Stimulated activated CD4-positive, alpha-beta T cell treated with anti-CD3 and anti-CD28 coated beads, TNF-alpha, amount 100 ng/mL, for 48 hours (primary cell): ENCODE results near the gene DNAH10.

Source experiments
- DNase-seq, 3 donors: peaks; one replicate each; pipeline ENCODE4 v3.0.0-alpha.2; 2020; ENCODE audit warnings: low read depth in 3 of 3

Gene DNAH10

DNA sequence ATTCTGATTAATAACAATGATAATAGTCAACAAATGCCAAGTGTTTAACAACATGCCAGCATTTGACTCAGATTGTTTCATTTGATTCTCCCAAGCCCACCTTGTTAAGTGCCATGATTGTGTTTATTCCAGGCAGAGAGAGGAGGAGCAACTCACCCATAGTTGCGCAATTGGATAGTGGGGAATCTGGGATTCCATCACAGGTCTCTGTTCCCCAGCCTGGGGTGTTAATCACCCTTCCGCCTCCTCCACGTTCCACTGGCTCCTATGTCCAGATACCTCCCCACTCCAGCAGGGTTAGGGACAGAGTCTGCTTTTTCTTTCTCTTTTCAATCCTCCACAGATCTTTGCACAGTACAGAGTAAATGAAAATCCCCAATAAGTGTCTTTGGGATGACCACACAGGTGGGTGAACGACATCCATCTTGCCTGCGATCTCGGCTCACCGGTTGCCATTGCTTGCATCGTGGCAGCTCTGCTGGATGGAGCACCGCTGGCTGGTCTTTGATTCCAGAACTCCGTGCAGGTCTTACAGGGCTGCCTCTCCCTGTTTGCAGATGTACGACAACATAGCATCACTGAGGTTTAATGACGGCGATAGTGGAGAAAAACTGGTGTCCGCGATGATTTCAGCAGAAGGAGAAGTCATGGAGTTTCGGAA is 78.8 kb downstream of the DNAH10 start:
- DNase-seq: no peak

DNA sequence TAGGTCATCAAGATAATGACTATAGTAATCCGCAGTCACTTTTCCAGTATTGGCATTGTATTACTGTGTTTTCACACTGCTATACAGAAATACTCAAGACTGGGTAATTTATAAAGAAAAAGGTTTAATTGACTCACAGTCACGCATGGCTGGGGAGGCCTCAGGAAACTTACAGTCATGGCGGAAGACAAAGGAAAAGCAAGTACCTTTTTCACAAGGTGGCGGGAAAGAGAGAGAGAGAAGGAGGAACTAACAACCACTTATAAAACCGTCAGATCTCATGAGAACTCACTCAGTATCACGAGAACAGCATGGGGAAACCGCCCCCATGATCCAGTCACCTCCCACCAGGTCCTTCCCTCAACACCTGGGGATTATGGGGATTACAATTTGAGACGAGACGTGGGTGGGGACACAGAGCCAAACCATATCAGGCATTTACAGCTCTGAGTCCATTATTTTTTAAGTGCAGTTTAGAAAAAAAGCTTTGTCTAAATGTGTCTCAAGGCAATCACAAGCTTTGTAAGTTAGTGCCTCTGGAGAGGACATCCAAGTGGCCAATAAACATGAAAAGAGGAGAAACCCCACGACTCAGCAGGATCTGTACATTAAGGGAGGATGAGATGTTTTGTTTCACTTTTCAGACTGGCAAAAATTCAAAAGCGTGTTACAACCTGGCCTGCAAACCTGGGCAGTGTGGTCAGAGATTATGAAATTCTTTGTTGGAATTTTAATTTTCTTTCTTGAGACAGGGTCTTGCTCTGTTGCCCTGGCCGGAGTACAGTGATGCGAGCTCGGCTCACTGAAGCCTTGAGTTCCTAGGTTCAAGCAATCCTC is 82.0 kb downstream of the DNAH10 start:
- DNase-seq: no peak

DNA sequence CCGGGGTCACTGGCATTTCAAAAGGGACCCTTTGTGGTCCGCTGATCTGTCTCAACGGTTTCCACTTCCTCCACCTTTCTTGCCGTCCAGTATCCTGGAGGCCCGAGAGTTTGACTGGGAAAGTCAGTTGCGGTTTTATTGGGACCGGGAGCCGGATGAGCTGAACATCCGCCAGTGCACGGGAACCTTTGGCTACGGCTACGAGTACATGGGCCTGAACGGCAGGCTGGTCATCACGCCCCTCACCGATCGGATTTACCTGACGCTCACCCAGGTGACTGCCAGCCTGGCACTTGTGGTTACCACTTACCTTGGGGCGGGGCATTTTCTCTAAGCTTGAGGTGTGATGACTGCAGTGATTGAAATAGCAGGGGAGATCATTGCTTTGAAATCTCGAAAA is 83.8 kb downstream of the DNAH10 start:
- no peak for DNase-seq

- DNase-seq: no peak
Measured at GRCh38 chr12:123846340-123846739, 84.2 kb downstream of the DNAH10 start.

GRCh38 chr12:123847019-123847418 is 84.9 kb downstream of the DNAH10 start:
- DNase-seq: no peak

- no peak for DNase-seq
Measured at GRCh38 chr12:123847876-123848275, 85.8 kb downstream of the DNAH10 start.

- DNase-seq: no peak
Measured at GRCh38 chr12:123849517-123849916, 87.4 kb downstream of the DNAH10 start.

DNA sequence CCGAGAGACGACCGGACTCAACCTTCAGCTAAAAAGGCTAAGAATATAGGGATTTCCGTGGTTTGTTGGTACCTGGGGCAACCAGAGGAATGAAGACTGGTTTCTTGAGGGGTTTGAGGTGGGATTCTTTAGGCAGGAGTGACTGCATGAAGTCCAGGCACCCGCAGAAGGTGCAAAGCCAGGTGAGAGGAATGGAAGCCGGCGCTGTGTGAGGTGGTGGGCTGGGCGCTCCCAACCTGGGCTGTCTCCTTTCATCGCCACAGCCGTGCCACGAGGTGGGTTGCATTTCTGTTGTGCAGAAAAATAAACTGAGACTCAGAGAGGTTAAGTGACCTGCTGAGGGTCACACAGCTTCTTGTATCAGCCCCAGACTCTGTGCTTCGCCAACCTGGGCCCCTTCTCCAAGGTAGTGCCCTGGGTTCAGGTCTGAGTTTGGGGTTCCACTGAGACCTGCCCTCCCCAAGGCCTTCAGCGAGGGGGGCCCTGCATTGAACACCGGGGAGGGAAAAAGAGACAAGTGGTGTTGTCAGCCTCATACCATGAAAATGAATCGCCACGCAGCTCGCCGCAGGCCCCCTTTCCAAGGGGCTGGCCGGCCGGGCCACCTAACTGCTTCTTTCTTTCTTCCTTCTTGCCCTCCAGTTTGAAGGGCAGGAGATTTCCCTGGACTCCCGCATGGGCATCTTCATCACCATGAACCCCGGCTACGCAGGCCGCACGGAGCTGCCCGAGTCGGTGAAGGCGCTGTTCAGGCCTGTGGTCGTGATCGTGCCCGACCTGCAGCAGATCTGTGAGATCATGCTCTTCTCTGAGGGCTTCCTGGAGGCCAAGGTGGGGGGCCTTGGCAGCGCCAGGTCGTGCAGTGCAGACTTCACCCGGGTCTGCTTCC is 88.4 kb downstream of the DNAH10 start:
- no peak for DNase-seq

DNA sequence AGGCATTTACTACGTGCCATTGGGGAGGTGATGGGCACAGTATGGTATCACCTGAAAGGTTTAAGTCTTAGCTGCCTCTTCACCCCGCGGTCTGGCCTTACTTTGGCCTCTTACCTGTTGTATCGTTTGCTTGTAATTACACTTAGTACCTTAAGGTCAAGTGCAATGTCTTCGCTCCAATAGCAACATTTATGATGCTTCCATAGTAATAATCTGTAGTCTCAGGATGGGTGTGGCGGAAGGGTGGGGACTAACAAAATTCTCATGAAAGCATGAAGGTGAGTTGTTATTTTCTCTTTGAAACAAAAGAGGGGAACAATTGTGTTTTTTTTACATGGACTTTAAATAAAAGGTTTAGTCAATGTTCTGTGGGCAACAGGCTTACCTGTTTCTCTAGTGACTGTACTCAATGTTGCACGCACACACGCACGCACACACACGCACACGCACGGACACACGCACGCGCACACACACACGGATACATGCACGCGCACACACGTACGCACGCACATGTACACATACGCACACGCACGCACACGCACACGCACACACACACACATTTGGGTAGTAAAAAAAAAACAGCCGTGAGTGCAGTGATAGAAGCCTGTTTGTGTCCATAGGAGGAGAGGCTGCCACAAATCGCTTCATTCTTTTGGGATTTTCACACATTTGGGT is 91.4 kb downstream of the DNAH10 start:
- no peak for DNase-seq

DNA sequence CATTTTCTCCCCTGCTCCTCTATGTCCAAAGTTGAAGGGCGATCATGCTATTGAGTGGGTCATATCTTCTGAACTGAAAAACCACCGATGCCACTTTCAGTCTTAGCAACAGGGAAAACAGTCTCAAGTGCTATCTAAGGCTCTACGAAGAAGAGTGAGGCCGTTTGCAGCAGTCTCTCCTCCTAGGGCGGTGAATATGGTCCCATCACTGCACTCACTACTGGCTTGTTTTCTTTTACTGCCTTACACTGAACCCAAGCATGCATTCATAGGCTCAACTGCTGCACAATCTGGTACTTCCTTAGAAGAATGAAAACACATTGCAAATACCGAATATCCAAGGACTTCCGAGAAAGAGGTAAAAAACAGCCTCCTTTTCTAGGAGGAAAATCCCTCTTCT is 92.1 kb downstream of the DNAH10 start:
- DNase-seq: no peak

DNA sequence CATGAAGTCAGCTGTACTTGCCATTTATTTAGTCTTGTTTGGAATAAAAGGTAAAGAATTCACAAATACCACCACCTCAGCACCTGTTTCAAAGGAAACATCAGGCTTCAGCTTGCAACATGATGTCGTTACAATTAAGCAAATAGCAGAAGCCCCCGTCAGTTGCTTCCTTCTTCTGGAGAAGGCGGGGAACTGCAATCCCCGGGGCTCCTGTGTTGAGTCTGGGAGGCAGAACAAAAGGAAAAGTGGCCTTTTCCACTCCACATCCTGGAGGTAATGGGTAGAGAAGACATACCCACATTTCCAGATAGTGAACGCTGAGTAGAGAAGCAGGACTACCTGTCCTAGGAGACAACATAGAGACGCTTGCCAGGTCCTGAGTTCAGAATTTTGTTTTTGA is 92.8 kb downstream of the DNAH10 start:
- DNase-seq: no peak

DNA sequence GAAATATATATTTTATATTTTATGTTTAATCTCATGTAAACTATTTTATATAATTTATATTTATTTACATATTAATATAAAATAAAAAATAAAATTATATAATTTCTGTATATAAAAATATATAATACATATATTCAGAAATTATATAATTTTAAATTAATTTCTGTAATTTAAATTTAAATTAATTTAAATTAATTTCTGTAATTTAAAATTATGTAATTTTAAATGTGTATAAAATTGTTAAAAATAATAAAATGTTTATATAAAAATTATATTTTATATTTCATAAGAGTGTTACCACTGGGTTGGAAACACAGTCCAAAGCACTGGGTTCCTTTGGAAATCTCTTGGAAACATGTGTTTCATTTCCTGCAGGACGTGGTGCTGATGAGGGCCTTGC is 94.6 kb downstream of the DNAH10 start:
- no peak for DNase-seq

- no peak for DNase-seq
Measured at GRCh38 chr12:123858176-123858575, 96.1 kb downstream of the DNAH10 start.

DNA sequence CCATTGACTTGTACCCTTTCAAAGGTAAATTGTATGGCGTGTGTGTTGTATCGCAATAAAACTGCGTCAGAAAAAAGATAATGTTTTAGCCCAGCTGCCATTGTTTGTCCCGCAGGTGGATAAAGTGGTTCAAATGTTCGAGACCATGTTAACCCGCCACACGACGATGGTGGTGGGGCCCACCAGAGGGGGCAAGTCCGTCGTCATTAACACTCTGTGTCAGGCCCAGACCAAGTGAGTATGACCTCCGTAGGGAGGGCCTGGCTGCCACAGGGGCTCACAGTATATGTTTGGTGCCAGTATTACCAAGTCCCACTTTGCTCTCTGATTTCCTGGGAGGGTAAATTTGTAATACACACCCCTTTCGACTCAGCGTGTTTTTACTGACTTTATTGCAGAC is 96.9 kb downstream of the DNAH10 start:
- DNase-seq: no peak

GRCh38 chr12:123860377-123860776 is 98.3 kb downstream of the DNAH10 start:
- DNase-seq: no peak

- no peak for DNase-seq
Measured at GRCh38 chr12:123861392-123861791, 99.3 kb downstream of the DNAH10 start.

DNA sequence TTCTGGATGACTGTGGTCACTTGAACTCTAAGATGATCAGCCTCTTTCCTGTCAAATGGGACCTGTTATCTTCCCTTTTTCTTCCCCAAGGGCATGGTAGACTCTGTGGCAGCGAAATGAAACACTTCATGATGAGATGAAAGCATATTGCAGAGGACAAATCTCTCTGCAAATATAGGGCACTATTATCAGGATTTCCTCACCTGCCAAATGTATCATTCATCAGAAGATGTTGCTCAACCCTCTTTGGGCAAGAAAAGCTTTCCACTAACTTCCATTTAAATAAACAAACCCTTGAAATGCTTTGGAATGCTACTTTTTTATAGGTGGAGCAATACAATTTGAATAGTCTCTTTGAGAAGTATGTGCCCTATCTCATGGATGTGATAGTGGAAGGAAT is 105.0 kb downstream of the DNAH10 start:
- DNase-seq: no peak

- DNase-seq: no peak
Measured at GRCh38 chr12:123868791-123869190, 106.7 kb downstream of the DNAH10 start.

DNA sequence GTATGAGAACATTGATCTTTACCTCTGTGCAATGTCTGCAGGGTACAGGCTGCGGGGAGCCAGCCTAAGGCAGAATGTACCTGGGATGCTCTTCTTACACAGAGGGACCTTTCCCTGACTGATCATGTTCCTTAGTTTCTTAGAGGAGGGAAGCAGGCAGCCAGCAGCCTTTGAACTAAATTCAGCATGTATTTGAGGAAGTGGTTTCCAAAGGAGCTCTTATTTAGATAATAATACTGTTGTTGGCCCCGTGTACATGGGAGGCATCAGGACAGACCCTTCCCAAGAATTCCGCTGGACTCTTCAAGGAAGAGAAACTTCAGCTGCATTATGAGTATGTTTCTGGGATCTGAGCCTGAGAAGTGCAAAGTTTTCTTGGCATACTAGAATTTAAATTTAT is 111.7 kb downstream of the DNAH10 start:
- DNase-seq: no peak

DNA sequence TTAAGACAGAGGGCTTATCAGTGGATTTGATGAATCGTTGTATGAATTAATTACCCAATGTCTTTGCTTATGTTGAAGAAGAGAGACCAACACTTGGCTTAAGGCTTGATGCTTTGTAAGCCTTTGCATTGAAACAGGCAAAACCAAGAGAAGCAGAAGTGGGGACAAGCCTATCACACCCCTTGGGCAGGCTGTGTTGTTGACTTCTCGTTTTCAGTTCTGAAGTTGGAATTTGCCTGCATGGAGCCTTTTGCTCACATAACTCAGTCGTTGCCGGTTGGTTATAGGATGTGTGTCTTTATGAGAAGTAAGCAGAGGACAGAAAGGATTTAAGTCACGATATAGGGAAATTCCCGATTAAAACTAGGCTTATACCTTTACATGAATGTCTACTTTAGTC is 115.9 kb downstream of the DNAH10 start:
- no peak for DNase-seq

GRCh38 chr12:123879101-123879500 is 117.0 kb downstream of the DNAH10 start:
- no peak for DNase-seq

GRCh38 chr12:123879691-123880090 is 117.6 kb downstream of the DNAH10 start:
- no peak for DNase-seq
